Liver (tissue), 9 donors: Measurements from ENCODE around the gene PRR13. TPM values are rescaled to one million over a fixed set of nuclear protein-coding genes. Genes with fewer than 3 reads are reported as not detected.

Experiments used
- DNase-seq: peaks from one replicate; pipeline ENCODE4 v3.0.0-alpha.2; 2017; ENCODE audit warnings: low spot score
- H3K27ac ChIP-seq, 2 donors: one replicate each; pipeline ENCODE4 v1.7.0; 2013; ENCODE audit warnings: inconsistent platforms in 2 of 2, low read length in 2 of 2, control low read depth in 1 of 2, low read depth in 1 of 2, mild to moderate bottlenecking in 1 of 2
- H3K27me3 ChIP-seq, 4 donors: one replicate each; pipeline versions ENCODE4 v1.6.1 to v1.7.0; 2013; ENCODE audit warnings: low read length in 3 of 4, inconsistent platforms in 1 of 4, mild to moderate bottlenecking in 1 of 4, moderate library complexity in 1 of 4; ENCODE audit not compliant: control insufficient read depth in 4 of 4, insufficient read depth in 4 of 4
- H3K36me3 ChIP-seq, 4 donors: one replicate each; pipeline versions ENCODE4 v1.6.1 to v1.7.0; 2013; ENCODE audit warnings: low read length in 3 of 4, mild to moderate bottlenecking in 3 of 4, low read depth in 1 of 4, moderate library complexity in 1 of 4; ENCODE audit not compliant: control insufficient read depth in 4 of 4, insufficient read depth in 3 of 4
- H3K4me1 ChIP-seq, 4 donors: one replicate each; pipeline versions ENCODE4 v1.6.1 to v1.7.0; 2013; ENCODE audit warnings: low read length in 3 of 4, mild to moderate bottlenecking in 3 of 4, moderate library complexity in 1 of 4; ENCODE audit not compliant: control insufficient read depth in 4 of 4, insufficient read depth in 4 of 4
- H3K4me3 ChIP-seq, 3 donors: one replicate each; pipeline versions ENCODE4 v1.6.1 to v1.7.0; 2013; ENCODE audit warnings: low read length in 3 of 3, control low read depth in 1 of 3, low read depth in 1 of 3, mild to moderate bottlenecking in 1 of 3
- H3K9ac ChIP-seq, 2 donors: one replicate each; pipeline ENCODE4 v1.7.0; 2013; ENCODE audit warnings: low read length in 2 of 2, mild to moderate bottlenecking in 2 of 2, moderate library complexity in 2 of 2, control low read depth in 1 of 2, low read depth in 1 of 2
- H3K9me3 ChIP-seq, 4 donors: one replicate each; pipeline versions ENCODE4 v1.6.1 to v1.7.0; 2013; ENCODE audit warnings: low read length in 3 of 4; ENCODE audit not compliant: control insufficient read depth in 4 of 4
- EGR1 ChIP-seq, 2 donors: IDR thresholded peaks; 2 replicates each; pipeline ENCODE4 v1.6.1; 2016 to 2018; ENCODE audit warnings: antibody characterized with exemption in 2 of 2, low read depth in 2 of 2
- FOXA1 ChIP-seq: IDR thresholded peaks from 2 replicates; pipeline ENCODE4 v1.6.1; 2016; ENCODE audit warnings: antibody characterized with exemption
- FOXA2 ChIP-seq: IDR thresholded peaks from 2 replicates; pipeline ENCODE4 v1.6.1; 2016; ENCODE audit warnings: antibody characterized with exemption
- GABPA ChIP-seq, 2 donors: IDR thresholded peaks in 1 of 2; conservative IDR thresholded peaks in 1 of 2; 2 replicates each; pipeline ENCODE4 v1.6.1; 2016; ENCODE audit warnings: antibody characterized with exemption in 2 of 2, mild to moderate bottlenecking in 1 of 2, moderate library complexity in 1 of 2
- HNF4A ChIP-seq, 2 donors: conservative IDR thresholded peaks; 2 replicates each; pipeline ENCODE4 v1.6.1; 2016; ENCODE audit warnings: antibody characterized with exemption in 2 of 2, mild to moderate bottlenecking in 2 of 2
- HNF4G ChIP-seq: IDR thresholded peaks from 2 replicates; pipeline ENCODE4 v1.6.1; 2016; ENCODE audit warnings: antibody characterized with exemption
- JUND ChIP-seq, 2 donors: IDR thresholded peaks; 2 replicates each; pipeline ENCODE4 v1.6.1; 2016; ENCODE audit warnings: antibody characterized with exemption in 2 of 2
- NR2F2 ChIP-seq: IDR thresholded peaks from 2 replicates; pipeline ENCODE4 v1.6.1; 2016; ENCODE audit warnings: antibody characterized with exemption
- RAD21 ChIP-seq, 2 donors: IDR thresholded peaks; 2 replicates each; pipeline ENCODE4 v1.6.1; 2016; ENCODE audit warnings: antibody characterized with exemption in 2 of 2, mild to moderate bottlenecking in 2 of 2
- RXRA ChIP-seq, 2 donors: IDR thresholded peaks; 2 replicates each; pipeline ENCODE4 v1.6.1; 2017 to 2018; ENCODE audit warnings: antibody characterized with exemption in 2 of 2, mild to moderate bottlenecking in 1 of 2
- SP1 ChIP-seq: IDR thresholded peaks from 2 replicates; pipeline ENCODE4 v1.6.1; 2018; ENCODE audit warnings: antibody characterized with exemption, mild to moderate bottlenecking
- TAF1 ChIP-seq: conservative IDR thresholded peaks from 2 replicates; pipeline ENCODE4 v1.6.1; 2016; ENCODE audit warnings: antibody characterized with exemption, mild to moderate bottlenecking
- YY1 ChIP-seq: IDR thresholded peaks from 2 replicates; pipeline ENCODE4 v1.6.1; 2016; ENCODE audit warnings: antibody characterized with exemption, mild to moderate bottlenecking
- WGBS: extraction: QIAGEN DNeasy Blood & Tissue Kit; methylation state at CpG from one replicate; pipeline ENCODE4 v1.1.7; 2013; 5-methylcytosine and 5-hydroxymethylcytosine counted together
- polyA plus RNA-seq, 2 donors: library from polyadenylated mRNA; stranded (reverse) in 1 of 2; unstranded in 1 of 2; fragments of 200-250 nt in 1 of 2; fragments of >200 nt in 1 of 2; fragmentation: Nextera tagmentation in 1 of 2; extraction: Ambion mirVana in 1 of 2; gene quantifications; one replicate each; pipeline versions ENCODE4 v1.2.1 to v1.2.3, GENCODE V29; 2013 to 2015
- total RNA-seq, 2 donors: library from RNA; depleted of rRNA; stranded (reverse); fragments of >200 nt; gene quantifications; one replicate each; pipeline ENCODE4 v1.2.3, GENCODE V29; 2014
- TF ChIP-seq, protein P1 (sequence below): fragments of 150-350 bp; IDR thresholded peaks from 2 replicates; pipeline ENCODE4 v1.5.1; 2017; ENCODE audit warnings: improper control_type of control experiment, low read depth, low read length; ENCODE audit not compliant: missing input control
- TF ChIP-seq, protein P2 (sequence below): IDR thresholded peaks from 2 replicates; pipeline ENCODE4 v1.6.1; 2016; ENCODE audit warnings: antibody characterized with exemption
- TF ChIP-seq, protein P3 (sequence below): IDR thresholded peaks from 2 replicates; pipeline ENCODE4 v1.6.1; 2016; ENCODE audit warnings: antibody characterized with exemption
- TF ChIP-seq, protein P4 (sequence below): IDR thresholded peaks from 2 replicates; pipeline ENCODE4 v1.6.1; 2016; ENCODE audit warnings: antibody characterized with exemption
- TF ChIP-seq, protein P5 (sequence below): IDR thresholded peaks from 2 replicates; pipeline ENCODE4 v1.6.1; 2016; ENCODE audit warnings: antibody characterized with exemption, mild to moderate bottlenecking
- donor health status: healthy.
- donor health status: healthy.
- donor health status: healthy.
- donor health status: healthy.
- donor health status: healthy.

PRR13 gene
- total and polyA plus RNA-seq, 4 donors, result 18.2 to 107 (median 61.3) TPM

DNA sequence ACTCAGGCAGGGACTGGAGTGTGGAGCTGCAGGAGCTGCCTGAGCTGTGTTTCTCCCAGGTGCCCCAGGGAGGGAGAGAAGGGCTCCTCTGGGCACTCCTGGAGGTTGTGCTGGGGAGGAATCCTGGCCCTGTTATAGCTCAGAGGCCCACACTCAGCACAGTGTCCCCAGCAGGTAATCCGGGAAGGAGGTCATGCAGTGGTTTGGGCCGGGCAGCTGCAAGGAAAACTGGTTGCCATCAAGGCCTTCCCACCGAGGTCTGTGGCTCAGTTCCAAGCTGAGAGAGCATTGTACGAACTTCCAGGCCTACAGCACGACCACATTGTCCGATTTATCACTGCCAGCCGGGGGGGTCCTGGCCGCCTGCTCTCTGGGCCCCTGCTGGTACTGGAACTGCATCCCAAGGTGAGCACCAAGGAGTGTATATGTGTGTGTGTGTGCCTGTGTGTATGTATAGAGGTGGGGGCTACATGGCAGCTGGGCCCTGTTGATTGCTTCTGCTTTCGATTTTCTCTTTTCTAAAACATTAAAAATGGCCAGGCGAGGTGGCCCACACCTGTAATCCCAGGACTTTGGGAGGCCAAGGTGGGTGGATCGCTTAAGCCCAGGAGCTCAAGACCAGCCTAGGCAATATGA lies 15.9 kb upstream of the PRR13 start:
- peaks cover 0 to 4% (median 2%) of the 10 kb centered on the region in 4 donors for H3K4me1 ChIP-seq
- H3K9me3 ChIP-seq, result no peaks in the 10 kb centered on the region
- H3K27me3 ChIP-seq, result no peaks in the 10 kb centered on the region
- no peak for DNase-seq
- no peak for TF ChIP-seq FOXA2
- no peak for TF ChIP-seq RXRA (IDR thresholded peaks at IDR 0.05)
- no peak for TF ChIP-seq TAF1
- TF ChIP-seq HNF4G, result no peak
- TF ChIP-seq, protein P1, sequence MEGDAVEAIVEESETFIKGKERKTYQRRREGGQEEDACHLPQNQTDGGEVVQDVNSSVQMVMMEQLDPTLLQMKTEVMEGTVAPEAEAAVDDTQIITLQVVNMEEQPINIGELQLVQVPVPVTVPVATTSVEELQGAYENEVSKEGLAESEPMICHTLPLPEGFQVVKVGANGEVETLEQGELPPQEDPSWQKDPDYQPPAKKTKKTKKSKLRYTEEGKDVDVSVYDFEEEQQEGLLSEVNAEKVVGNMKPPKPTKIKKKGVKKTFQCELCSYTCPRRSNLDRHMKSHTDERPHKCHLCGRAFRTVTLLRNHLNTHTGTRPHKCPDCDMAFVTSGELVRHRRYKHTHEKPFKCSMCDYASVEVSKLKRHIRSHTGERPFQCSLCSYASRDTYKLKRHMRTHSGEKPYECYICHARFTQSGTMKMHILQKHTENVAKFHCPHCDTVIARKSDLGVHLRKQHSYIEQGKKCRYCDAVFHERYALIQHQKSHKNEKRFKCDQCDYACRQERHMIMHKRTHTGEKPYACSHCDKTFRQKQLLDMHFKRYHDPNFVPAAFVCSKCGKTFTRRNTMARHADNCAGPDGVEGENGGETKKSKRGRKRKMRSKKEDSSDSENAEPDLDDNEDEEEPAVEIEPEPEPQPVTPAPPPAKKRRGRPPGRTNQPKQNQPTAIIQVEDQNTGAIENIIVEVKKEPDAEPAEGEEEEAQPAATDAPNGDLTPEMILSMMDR, result no peak
- TF ChIP-seq, protein P2, sequence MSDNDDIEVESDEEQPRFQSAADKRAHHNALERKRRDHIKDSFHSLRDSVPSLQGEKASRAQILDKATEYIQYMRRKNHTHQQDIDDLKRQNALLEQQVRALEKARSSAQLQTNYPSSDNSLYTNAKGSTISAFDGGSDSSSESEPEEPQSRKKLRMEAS, result no peak
- TF ChIP-seq EGR1 (IDR thresholded peaks at IDR 0.05; ENCODE audit: low read depth in 2 of 2), result no peak
- no peak for TF ChIP-seq JUND (IDR thresholded peaks at IDR 0.05)
- TF ChIP-seq, protein P3, sequence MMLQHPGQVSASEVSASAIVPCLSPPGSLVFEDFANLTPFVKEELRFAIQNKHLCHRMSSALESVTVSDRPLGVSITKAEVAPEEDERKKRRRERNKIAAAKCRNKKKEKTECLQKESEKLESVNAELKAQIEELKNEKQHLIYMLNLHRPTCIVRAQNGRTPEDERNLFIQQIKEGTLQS, result no peak
- no peak for TF ChIP-seq NR2F2
- no peak for TF ChIP-seq HNF4A (conservative IDR thresholded peaks at IDR 0.05)
- no peak for TF ChIP-seq RAD21 (IDR thresholded peaks at IDR 0.05)
- no peak for TF ChIP-seq YY1
- no peak for TF ChIP-seq FOXA1
- TF ChIP-seq, protein P4, sequence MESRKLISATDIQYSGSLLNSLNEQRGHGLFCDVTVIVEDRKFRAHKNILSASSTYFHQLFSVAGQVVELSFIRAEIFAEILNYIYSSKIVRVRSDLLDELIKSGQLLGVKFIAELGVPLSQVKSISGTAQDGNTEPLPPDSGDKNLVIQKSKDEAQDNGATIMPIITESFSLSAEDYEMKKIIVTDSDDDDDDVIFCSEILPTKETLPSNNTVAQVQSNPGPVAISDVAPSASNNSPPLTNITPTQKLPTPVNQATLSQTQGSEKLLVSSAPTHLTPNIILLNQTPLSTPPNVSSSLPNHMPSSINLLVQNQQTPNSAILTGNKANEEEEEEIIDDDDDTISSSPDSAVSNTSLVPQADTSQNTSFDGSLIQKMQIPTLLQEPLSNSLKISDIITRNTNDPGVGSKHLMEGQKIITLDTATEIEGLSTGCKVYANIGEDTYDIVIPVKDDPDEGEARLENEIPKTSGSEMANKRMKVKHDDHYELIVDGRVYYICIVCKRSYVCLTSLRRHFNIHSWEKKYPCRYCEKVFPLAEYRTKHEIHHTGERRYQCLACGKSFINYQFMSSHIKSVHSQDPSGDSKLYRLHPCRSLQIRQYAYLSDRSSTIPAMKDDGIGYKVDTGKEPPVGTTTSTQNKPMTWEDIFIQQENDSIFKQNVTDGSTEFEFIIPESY, result no peak
- TF ChIP-seq GABPA (IDR thresholded peaks at IDR 0.05 in 1 of 2, conservative IDR thresholded peaks at IDR 0.05 in 1 of 2), result no peak
- no peak overlapping the region for H3K9ac ChIP-seq
- whole genome bisulfite sequencing, result 82% methylated on average over 11 of the region's 11 CpGs
- no peaks in the 10 kb centered on the region for H3K36me3 ChIP-seq
- H3K4me3 ChIP-seq, result no peak overlapping the region
- no peak overlapping the region for H3K27ac ChIP-seq

DNA sequence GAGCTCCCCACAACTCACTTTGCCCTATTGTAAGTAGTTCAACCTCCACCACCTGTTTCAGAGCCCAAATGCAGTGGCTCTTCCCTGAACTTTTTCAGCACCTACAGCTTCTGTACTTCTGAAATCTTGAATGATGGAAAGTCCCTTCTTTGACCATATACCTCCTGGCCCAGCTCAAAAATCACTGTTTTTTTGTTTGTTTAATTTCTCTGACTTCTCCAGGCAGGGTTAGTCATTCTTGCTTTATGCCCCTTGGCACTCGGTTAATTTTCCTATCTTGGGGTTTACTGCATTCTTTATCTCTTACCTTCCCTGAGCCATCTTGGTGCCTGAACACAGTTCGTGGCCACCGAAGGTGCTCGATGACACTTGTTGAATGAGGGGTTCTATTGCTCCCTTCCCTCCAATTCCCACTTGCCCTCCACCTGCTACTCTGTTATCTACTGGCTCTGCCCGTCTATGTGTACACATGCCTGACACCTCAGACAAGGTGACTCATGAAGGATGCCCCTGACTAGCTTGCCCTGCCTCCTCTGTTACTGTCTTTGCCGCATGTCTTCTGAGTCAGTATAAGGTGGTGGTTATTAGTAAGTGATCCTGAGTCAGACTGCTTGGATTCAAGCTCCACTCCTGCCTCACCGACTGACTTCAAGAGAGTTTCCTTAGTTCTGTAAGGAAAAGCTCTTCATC lies 13.5 kb upstream of the PRR13 start:
- Histone ChIP-seq H3K9ac (no peak overlapping the region), H3K4me3 (no peak overlapping the region), H3K36me3 (no peaks in the 10 kb centered on the region), H3K27ac (no peak overlapping the region), H3K27me3 (no peaks in the 10 kb centered on the region), H3K4me1 (peaks cover 0 to 4% (median 0%) of the 10 kb centered on the region in 4 donors), H3K9me3 (no peaks in the 10 kb centered on the region)
- DNase-seq, result no peak
- WGBS, result 88% methylated on average over 7 of the region's 7 CpGs
- no peak for TF ChIP-seq JUND (IDR thresholded peaks at IDR 0.05)
- TF ChIP-seq, protein P2, result no peak
- TF ChIP-seq, protein P5, sequence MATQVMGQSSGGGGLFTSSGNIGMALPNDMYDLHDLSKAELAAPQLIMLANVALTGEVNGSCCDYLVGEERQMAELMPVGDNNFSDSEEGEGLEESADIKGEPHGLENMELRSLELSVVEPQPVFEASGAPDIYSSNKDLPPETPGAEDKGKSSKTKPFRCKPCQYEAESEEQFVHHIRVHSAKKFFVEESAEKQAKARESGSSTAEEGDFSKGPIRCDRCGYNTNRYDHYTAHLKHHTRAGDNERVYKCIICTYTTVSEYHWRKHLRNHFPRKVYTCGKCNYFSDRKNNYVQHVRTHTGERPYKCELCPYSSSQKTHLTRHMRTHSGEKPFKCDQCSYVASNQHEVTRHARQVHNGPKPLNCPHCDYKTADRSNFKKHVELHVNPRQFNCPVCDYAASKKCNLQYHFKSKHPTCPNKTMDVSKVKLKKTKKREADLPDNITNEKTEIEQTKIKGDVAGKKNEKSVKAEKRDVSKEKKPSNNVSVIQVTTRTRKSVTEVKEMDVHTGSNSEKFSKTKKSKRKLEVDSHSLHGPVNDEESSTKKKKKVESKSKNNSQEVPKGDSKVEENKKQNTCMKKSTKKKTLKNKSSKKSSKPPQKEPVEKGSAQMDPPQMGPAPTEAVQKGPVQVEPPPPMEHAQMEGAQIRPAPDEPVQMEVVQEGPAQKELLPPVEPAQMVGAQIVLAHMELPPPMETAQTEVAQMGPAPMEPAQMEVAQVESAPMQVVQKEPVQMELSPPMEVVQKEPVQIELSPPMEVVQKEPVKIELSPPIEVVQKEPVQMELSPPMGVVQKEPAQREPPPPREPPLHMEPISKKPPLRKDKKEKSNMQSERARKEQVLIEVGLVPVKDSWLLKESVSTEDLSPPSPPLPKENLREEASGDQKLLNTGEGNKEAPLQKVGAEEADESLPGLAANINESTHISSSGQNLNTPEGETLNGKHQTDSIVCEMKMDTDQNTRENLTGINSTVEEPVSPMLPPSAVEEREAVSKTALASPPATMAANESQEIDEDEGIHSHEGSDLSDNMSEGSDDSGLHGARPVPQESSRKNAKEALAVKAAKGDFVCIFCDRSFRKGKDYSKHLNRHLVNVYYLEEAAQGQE, result no peak
- TF ChIP-seq, protein P3, result no peak
- TF ChIP-seq NR2F2, result no peak
- no peak for TF ChIP-seq RXRA (IDR thresholded peaks at IDR 0.05)
- TF ChIP-seq, protein P1, result no peak
- no peak for TF ChIP-seq FOXA2
- TF ChIP-seq FOXA1, result no peak
- TF ChIP-seq TAF1, result no peak
- TF ChIP-seq SP1, result no peak
- no peak for TF ChIP-seq RAD21 (IDR thresholded peaks at IDR 0.05)
